H1 (cell line): ENCODE data around the gene LRRC45. TPM values are rescaled to one million over a fixed set of nuclear protein-coding genes. Genes with fewer than 3 reads are reported as not detected.

Experiments
- CTCF ChIA-PET: fragments of 300-600 bp; sonication (Branson Sonifier 250); formaldehyde crosslinking; loops from one replicate; lab custom pipeline; 2021; ENCODE audit not compliant: partially characterized antibody; lab: Charles Lee
- POLR2A ChIA-PET: fragments of 300-600 bp; sonication (Branson Sonifier 250); formaldehyde crosslinking; loops from one replicate; lab custom pipeline; 2021; ENCODE audit warnings: inconsistent platforms; ENCODE audit not compliant: partially characterized antibody; lab: Charles Lee
- DNase-seq, 2 experiments: peaks; one replicate each; pipeline versions ENCODE4 v3.0.0 to v3.0.0-alpha.2; 2010 to 2022; ENCODE audit warnings: low spot score in 2 of 2, low read depth in 1 of 2, mixed read lengths in 1 of 2
- FAIRE-seq: peaks from 2 replicates; lab custom pipeline; 2011; peaks lifted over from hg19 to GRCh38; lab: Jason Lieb, UNC
- H2AFZ ChIP-seq: 2 replicates; pipeline ENCODE4 v1.8.1; 2012; ENCODE audit warnings: low read length, inconsistent platforms
- H2AK5ac ChIP-seq: 2 replicates; pipeline ENCODE4 v1.6.1; 2013; ENCODE audit warnings: low read depth, low read length
- H2BK120ac ChIP-seq: replicated peaks from 2 replicates; pipeline ENCODE3; 2013; ENCODE audit warnings: low read depth, low read length, inconsistent platforms
- H2BK12ac ChIP-seq: 2 replicates; pipeline ENCODE4 v1.6.1; 2013; ENCODE audit warnings: low read depth, low read length
- H2BK15ac ChIP-seq: 2 replicates; pipeline ENCODE4 v1.6.1; 2013; ENCODE audit warnings: low read length
- H2BK20ac ChIP-seq: 2 replicates; pipeline ENCODE4 v1.6.1; 2013; ENCODE audit warnings: low read length
- H2BK5ac ChIP-seq: 2 replicates; pipeline ENCODE4 v1.6.1; 2013; ENCODE audit warnings: low read depth, low read length
- H3K14ac ChIP-seq: 2 replicates; pipeline ENCODE4 v1.6.1; 2013; ENCODE audit warnings: inconsistent platforms; ENCODE audit not compliant: insufficient read length
- H3K18ac ChIP-seq: 2 replicates; pipeline ENCODE4 v1.6.1; 2013; ENCODE audit warnings: low read length; ENCODE audit errors: extremely low read depth
- H3K23ac ChIP-seq: 2 replicates; pipeline ENCODE4 v1.6.1; 2013; ENCODE audit warnings: inconsistent platforms; ENCODE audit not compliant: insufficient read length
- H3K23me2 ChIP-seq: 2 replicates; pipeline ENCODE4 v1.6.1; 2013; ENCODE audit warnings: low read depth, low read length
- H3K27ac ChIP-seq: 2 replicates; pipeline ENCODE4 v1.6.1; 2011; ENCODE audit warnings: low read depth, low read length, inconsistent platforms
- H3K27me3 ChIP-seq, 4 experiments: replicated peaks in 1 of 4; 1 replicate in 1 of 4; 2 replicates in 3 of 4; pipeline versions ENCODE4 v1.6.1 to v1.8.1; 2011 to 2013; ENCODE audit warnings: low read length in 3 of 4, mild to moderate bottlenecking in 3 of 4, inconsistent platforms in 2 of 4, mixed read lengths in 2 of 4, moderate library complexity in 1 of 4; ENCODE audit not compliant: control insufficient read depth in 3 of 4, insufficient read depth in 3 of 4; ENCODE audit errors: extremely low read depth in 1 of 4
- H3K36me3 ChIP-seq, 4 experiments: 2 replicates each; pipeline versions ENCODE4 v1.6.1 to v1.8.1; 2011 to 2013; ENCODE audit warnings: mild to moderate bottlenecking in 4 of 4, low read length in 3 of 4, moderate library complexity in 2 of 4, control low read depth in 1 of 4, inconsistent platforms in 1 of 4; ENCODE audit not compliant: insufficient read depth in 4 of 4, control insufficient read depth in 2 of 4
- H3K4ac ChIP-seq: replicated peaks from 2 replicates; pipeline ENCODE3; 2013; ENCODE audit warnings: low read length, low read depth, mixed read lengths, inconsistent platforms; ENCODE audit not compliant: insufficient read length
- H3K4me1 ChIP-seq, 4 experiments: replicated peaks in 1 of 4; 1 replicate in 1 of 4; 2 replicates in 3 of 4; pipeline versions ENCODE4 v1.6.1 to v1.8.1; 2011 to 2013; ENCODE audit warnings: low read length in 3 of 4, inconsistent platforms in 2 of 4, mixed read lengths in 1 of 4; ENCODE audit not compliant: insufficient read depth in 4 of 4, control insufficient read depth in 3 of 4
- H3K4me2 ChIP-seq, 2 experiments: 2 replicates each; pipeline versions ENCODE4 v1.6.1 to v1.8.1; 2011 to 2013; ENCODE audit warnings: low read depth in 2 of 2, low read length in 2 of 2, control low read depth in 1 of 2, inconsistent platforms in 1 of 2, mild to moderate bottlenecking in 1 of 2; ENCODE audit not compliant: insufficient read depth in 1 of 2
- H3K4me3 ChIP-seq, 4 experiments: fragments of 200-600, 300-600 bp in 1 of 4; sonication (generic), shearing (Covaris generic), sonication (Bioruptor Twin) in 1 of 4; 2 replicates each; pipeline versions ENCODE4 v1.5.1 to v1.8.1; 2011 to 2016; ENCODE audit warnings: low read length in 4 of 4, low read depth in 3 of 4, control low read depth in 2 of 4, inconsistent platforms in 2 of 4, mild to moderate bottlenecking in 2 of 4, mixed read lengths in 1 of 4, moderate library complexity in 1 of 4; ENCODE audit not compliant: insufficient read depth in 2 of 4; ENCODE audit errors: extremely low read depth in 1 of 4
- H3K56ac ChIP-seq: replicated peaks from 2 replicates; pipeline ENCODE3; 2013; ENCODE audit warnings: low read depth, mild to moderate bottlenecking, mixed read lengths, low read length, inconsistent platforms; ENCODE audit not compliant: insufficient read length
- H3K79me1 ChIP-seq: 2 replicates; pipeline ENCODE4 v1.6.1; 2013; ENCODE audit warnings: low read depth, low read length, control low read depth
- H3K79me2 ChIP-seq, 2 experiments: 2 replicates each; pipeline versions ENCODE4 v1.6.1 to v1.8.1; 2012 to 2013; ENCODE audit warnings: low read length in 2 of 2, mild to moderate bottlenecking in 2 of 2, inconsistent platforms in 1 of 2; ENCODE audit not compliant: insufficient read depth in 2 of 2, control insufficient read depth in 1 of 2
- H3K9ac ChIP-seq, 4 experiments: replicated peaks in 1 of 4; 1 replicate in 1 of 4; 2 replicates in 3 of 4; pipeline versions ENCODE4 v1.6.1 to v1.8.1; 2011 to 2013; ENCODE audit warnings: low read depth in 3 of 4, low read length in 3 of 4, control low read depth in 2 of 4, mild to moderate bottlenecking in 2 of 4, moderate library complexity in 2 of 4, inconsistent platforms in 1 of 4; ENCODE audit errors: extremely low read depth in 1 of 4
- H3K9me3 ChIP-seq, 2 experiments: 2 replicates each; pipeline versions ENCODE4 v1.6.1 to v1.8.1; 2012 to 2013; ENCODE audit warnings: mild to moderate bottlenecking in 2 of 2, moderate library complexity in 2 of 2, control low read depth in 1 of 2, inconsistent platforms in 1 of 2, low read depth in 1 of 2, low read length in 1 of 2, mixed read lengths in 1 of 2; ENCODE audit not compliant: insufficient read depth in 2 of 2
- H4K20me1 ChIP-seq, 2 experiments: replicated peaks in 1 of 2; 2 replicates each; pipeline versions ENCODE3 to v1.8.1; 2011 to 2013; ENCODE audit warnings: inconsistent platforms in 2 of 2, low read length in 2 of 2, mild to moderate bottlenecking in 1 of 2; ENCODE audit not compliant: insufficient read depth in 2 of 2, control insufficient read depth in 1 of 2
- H4K5ac ChIP-seq: 2 replicates; pipeline ENCODE4 v1.6.1; 2013; ENCODE audit warnings: low read length, low read depth, mixed read lengths, inconsistent platforms; ENCODE audit not compliant: insufficient read length
- H4K8ac ChIP-seq: 2 replicates; pipeline ENCODE4 v1.8.0; 2013; ENCODE audit warnings: mild to moderate bottlenecking, moderate library complexity, low read length, inconsistent platforms; ENCODE audit not compliant: insufficient read depth; ENCODE audit errors: extremely low read depth
- H4K91ac ChIP-seq: replicated peaks from 2 replicates; pipeline ENCODE3; 2013; ENCODE audit warnings: low read length, mixed read lengths, inconsistent platforms; ENCODE audit not compliant: insufficient read length
- CBX5 ChIP-seq: fragments of 300-800, 300-1000 bp; sonication (generic); IDR thresholded peaks from 2 replicates; pipeline ENCODE4 v1.7.1; 2016; ENCODE audit warnings: antibody characterized with exemption, low read length, low read depth
- EGR1 ChIP-seq: IDR thresholded peaks from 2 replicates; pipeline ENCODE4 v1.6.1; 2011; ENCODE audit warnings: low read depth, low read length, borderline replicate concordance
- POLR2AphosphoS5 ChIP-seq: IDR thresholded peaks from 2 replicates; pipeline ENCODE4 v1.6.1; 2011; ENCODE audit warnings: low read depth, low read length
- WGBS, 2 experiments: shearing (Covaris generic) in 1 of 2; methylation state at CpG; one replicate each; pipeline versions ENCODE4 v1.1.6 to v1.1.7; 2013 to 2015; ENCODE audit warnings: low lambda C conversion rate in 2 of 2, mixed read lengths in 2 of 2, inconsistent platforms in 1 of 2, low coverage in 1 of 2, missing lambda C conversion rate in 1 of 2; ENCODE audit not compliant: insufficient replicate concordance in 2 of 2, insufficient coverage in 1 of 2, insufficient read length in 1 of 2; ENCODE audit errors: extremely low coverage in 1 of 2, missing lambda C conversion rate in 1 of 2; 5-methylcytosine and 5-hydroxymethylcytosine counted together
- polyA plus RNA-seq, 7 experiments: library from polyadenylated mRNA; depleted of rRNA in 3 of 7; stranded (reverse) in 5 of 7; unstranded in 2 of 7; fragments of >200 nt in 5 of 7; fragments of 200-250 nt in 2 of 7; gene quantifications; 1 replicate in 5 of 7; 2 replicates in 1 of 7; 4 replicates in 1 of 7; pipeline versions ENCODE4 v1.2.1 to v1.2.3, GENCODE V29; 2011 to 2013; ENCODE audit warnings: missing spikeins in 2 of 7, mixed read lengths in 2 of 7
- total RNA-seq: library from RNA; stranded (reverse); fragmentation: NEBNext Ultra II Directional; extraction: Animal tissue kit (Norgen Biotek cat#: 25700); gene quantifications from 2 replicates; pipeline ENCODE4 v1.2.1, GENCODE V29; 2021

The LRRC45 gene
- total and polyA plus RNA-seq, 2 of the 8 experiments (the other 6 are each of a cell fraction or from before 2014, with no cell fraction given): 11.5 to 29.0 TPM

DNA sequence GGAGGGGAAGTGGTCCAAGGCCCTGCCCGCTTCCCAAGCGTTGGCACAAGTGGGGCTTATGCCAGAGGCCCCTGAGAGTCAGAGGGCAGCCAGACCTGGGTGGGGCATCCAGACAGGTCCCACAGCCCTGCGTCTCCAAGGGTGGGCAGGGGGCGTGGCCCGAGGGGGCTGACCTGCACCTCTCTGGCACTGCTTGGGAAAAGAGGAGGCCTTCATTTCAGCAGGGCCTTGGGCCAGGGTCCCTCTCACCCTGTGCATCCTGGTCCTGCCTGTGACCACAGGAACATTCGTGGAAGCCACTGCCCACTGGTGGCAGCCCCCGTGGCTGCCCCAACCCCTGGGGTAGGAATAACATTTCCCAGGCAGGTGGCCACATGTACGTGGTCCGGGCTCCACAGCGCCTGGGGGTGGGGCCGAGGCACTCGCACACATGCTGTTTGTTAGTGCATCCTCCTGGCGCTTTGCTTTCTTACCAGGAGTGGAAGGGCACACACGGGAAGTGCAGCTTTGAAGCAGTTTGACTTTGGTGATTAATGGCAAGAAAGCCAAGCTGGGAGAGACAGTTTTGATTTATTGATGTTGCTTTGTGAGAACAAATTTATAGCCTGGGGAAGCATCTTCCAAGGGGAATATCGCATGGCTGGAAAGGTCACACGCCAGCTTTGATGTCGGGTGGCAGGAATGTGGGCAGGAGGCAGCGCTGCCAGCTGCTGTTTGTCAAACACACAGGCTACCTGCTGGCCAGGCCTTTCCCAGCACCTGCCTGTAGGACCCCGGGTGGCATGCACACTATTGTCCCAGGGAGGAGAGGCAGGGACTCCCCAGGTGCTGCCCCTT is 4.7 kb upstream of the LRRC45 start:
- no peak overlapping the region for H2BK20ac ChIP-seq
- CTCF ChIA-PET: interaction anchor here (0.6 to 4.7 kb wide), 13 partner anchors 10 to 149 kb away, joined by 3 to 29 read pairs (median 5); partner anchors contain the start of genes NOTUM and RAC3
- peak; percentile 64; the same call in 1 of the 2 replicates for TF ChIP-seq EGR1
- TF ChIP-seq CBX5: no peak
- no peak for TF ChIP-seq POLR2AphosphoS5
- TF ChIP-seq, all 59 proteins: peak for 1
- H2BK5ac ChIP-seq: no peak overlapping the region
- no peak overlapping the region for H2BK120ac ChIP-seq
- H3K23ac ChIP-seq: no peak overlapping the region
- no peak overlapping the region for H3K56ac ChIP-seq
- H3K36me3 ChIP-seq: no peaks in the 10 kb centered on the region
- H3K79me1 ChIP-seq: peaks cover 4% of the 10 kb centered on the region; the same call in 1 of the 2 replicates
- FAIRE-seq: no peak
- H3K27me3 ChIP-seq: no peaks in the 10 kb centered on the region
- peak overlapping the region; percentile 57; the same call in 1 of the 2 replicates for H4K8ac ChIP-seq
- no peak overlapping the region for H3K14ac ChIP-seq
- peaks cover 0 to 12% of the 10 kb centered on the region in 2 experiments; a peak in 1 of 4 replicates for H3K79me2 ChIP-seq
- H3K4me2 ChIP-seq: no peak overlapping the region
- H3K4me1 ChIP-seq: peaks cover 0 to 10% (median 6%) of the 10 kb centered on the region in 4 experiments; a peak in 5 of 7 replicates
- POLR2A ChIA-PET: interaction anchor here (1.0 to 2.8 kb wide), 11 partner anchors 10 to 92 kb away, joined by 3 to 9 read pairs (median 5); no protein-coding TSS in a partner anchor
- no peak overlapping the region for H3K4ac ChIP-seq
- peaks cover 7% of the 10 kb centered on the region; the same call in 1 of the 2 replicates for H3K23me2 ChIP-seq
- peaks cover 9 to 18% of the 10 kb centered on the region in 2 experiments for H4K20me1 ChIP-seq
- H3K4me3 ChIP-seq: no peak overlapping the region
- no peak overlapping the region for H4K5ac ChIP-seq
- H2BK15ac ChIP-seq: no peak overlapping the region
- no peak overlapping the region for H3K27ac ChIP-seq
- H3K9me3 ChIP-seq: no peaks in the 10 kb centered on the region
- H4K91ac ChIP-seq: no peak overlapping the region
- WGBS, 2 experiments: 91% methylated on average over 19 of the region's 19 CpGs; no CpG with 5 or more reads in 1 of the 2 experiments
- no peak overlapping the region for H2BK12ac ChIP-seq
- H3K9ac ChIP-seq: no peak overlapping the region
- DNase-seq: no peak
- no peak overlapping the region for H2AK5ac ChIP-seq
- no peak overlapping the region for H2AFZ ChIP-seq
- no peak overlapping the region for H3K18ac ChIP-seq
